Measurements from ENCODE around the gene HSD17B1.

Gene HSD17B1

DNA sequence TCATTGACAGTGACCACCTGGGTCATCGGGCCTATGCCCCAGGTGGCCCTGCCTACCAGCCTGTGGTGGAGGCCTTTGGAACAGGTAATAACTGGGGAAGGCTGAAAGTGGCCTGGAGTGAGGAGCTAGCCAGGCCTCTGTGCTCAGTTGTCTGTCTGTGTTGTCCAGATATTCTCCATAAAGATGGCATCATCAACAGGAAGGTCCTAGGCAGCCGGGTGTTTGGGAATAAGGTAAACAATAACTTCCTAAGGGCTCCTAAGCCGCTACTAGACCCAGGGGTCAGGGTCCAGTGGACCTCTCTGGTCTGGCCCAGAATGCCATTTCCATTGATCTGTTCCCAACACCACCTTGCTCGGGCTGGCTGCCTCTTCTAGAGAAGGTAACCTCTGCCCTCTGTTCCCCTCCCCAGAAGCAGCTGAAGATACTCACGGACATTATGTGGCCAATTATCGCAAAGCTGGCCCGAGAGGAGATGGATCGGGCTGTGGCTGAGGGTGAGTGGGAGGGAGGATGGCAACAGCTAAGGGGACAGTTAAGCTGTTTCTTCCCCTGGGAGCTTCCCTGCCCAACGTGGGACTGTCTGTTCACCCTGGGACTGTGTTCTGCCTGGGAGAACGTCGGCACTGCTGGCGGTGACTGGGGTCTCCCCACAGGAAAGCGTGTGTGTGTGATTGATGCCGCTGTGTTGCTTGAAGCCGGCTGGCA is 12.2 kb downstream of the HSD17B1 start:
- TF ChIP-seq, protein P1, sequence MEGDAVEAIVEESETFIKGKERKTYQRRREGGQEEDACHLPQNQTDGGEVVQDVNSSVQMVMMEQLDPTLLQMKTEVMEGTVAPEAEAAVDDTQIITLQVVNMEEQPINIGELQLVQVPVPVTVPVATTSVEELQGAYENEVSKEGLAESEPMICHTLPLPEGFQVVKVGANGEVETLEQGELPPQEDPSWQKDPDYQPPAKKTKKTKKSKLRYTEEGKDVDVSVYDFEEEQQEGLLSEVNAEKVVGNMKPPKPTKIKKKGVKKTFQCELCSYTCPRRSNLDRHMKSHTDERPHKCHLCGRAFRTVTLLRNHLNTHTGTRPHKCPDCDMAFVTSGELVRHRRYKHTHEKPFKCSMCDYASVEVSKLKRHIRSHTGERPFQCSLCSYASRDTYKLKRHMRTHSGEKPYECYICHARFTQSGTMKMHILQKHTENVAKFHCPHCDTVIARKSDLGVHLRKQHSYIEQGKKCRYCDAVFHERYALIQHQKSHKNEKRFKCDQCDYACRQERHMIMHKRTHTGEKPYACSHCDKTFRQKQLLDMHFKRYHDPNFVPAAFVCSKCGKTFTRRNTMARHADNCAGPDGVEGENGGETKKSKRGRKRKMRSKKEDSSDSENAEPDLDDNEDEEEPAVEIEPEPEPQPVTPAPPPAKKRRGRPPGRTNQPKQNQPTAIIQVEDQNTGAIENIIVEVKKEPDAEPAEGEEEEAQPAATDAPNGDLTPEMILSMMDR (IDR thresholded peaks at IDR 0.05; ENCODE audit: borderline replicate concordance, insufficient read depth, low read depth, low read length) = no peak
- H3K4me3 ChIP-seq (ENCODE audit: low read depth, low read length) = no peak overlapping the region

DNA sequence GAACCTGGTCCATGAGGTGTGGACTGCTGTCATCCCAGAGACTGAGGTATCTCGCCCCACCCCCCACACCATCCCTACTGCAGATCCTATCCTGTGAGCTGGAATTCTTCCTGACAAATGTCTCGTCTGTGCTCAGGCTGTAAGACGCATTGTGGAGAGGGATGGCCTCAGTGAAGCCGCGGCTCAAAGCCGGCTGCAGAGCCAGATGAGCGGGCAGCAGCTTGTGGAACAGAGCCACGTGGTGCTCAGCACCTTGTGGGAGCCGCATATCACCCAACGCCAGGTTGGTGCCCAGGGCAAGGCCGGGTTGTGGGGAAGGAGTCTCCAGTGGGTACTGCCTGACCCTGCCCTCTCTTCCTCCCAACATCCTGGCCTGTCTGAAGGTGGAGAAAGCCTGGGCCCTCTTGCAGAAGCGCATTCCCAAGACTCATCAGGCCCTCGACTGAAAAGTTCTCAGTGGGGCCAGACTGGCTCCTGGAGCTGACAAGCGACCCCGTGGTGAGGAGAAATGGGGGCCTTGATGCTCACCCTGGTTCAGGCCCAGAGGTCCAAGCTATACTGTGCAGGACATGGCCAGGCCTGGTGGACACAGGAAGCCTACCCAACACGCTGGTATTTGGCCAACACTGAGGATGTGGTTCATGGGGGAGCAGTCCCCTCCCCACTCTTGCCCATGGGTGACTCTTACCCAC is 12.9 kb downstream of the HSD17B1 start:
- TF ChIP-seq, protein P1 (IDR thresholded peaks at IDR 0.05; ENCODE audit: borderline replicate concordance, insufficient read depth, low read depth, low read length) = no peak
- H3K4me3 ChIP-seq (ENCODE audit: low read depth, low read length) = no peak overlapping the region

DNA sequence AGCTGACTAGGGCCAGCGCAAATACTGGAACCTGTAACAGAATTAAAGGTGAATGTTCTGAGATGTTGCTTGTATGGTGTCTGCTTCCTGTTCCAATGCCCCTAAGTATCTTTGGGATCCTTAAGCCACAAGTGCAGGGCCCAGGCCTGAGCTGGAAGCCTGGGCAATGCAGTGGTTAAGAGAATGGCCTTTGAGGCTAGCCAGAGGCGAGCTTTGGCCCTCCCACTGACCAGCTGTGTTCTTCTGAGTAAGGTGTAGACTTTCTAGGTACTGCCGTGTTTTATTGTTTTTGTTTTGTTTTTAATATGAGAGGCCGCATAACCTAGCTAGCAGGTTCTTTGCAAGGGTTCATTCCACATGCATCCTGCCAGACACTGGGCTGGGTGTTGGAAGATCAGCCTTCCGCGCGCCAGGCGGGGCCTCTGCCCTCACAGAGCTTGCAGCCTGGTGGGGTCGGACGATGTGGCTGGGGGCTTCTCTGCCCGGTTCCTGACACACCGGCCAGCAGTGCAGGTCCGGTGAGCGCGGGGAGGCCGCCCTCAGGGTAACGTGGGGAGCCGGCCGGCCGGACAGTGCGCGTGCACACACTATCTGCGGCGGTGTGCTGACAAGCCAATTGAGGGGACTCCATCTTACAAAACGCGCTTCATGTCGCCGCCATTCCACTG is 13.6 kb downstream of the HSD17B1 start:
- TF ChIP-seq, protein P1 (IDR thresholded peaks at IDR 0.05; ENCODE audit: borderline replicate concordance, insufficient read depth, low read depth, low read length) = no peak
- peak overlapping the region; percentile 82 for H3K4me3 ChIP-seq (ENCODE audit: low read depth, low read length)

DNA sequence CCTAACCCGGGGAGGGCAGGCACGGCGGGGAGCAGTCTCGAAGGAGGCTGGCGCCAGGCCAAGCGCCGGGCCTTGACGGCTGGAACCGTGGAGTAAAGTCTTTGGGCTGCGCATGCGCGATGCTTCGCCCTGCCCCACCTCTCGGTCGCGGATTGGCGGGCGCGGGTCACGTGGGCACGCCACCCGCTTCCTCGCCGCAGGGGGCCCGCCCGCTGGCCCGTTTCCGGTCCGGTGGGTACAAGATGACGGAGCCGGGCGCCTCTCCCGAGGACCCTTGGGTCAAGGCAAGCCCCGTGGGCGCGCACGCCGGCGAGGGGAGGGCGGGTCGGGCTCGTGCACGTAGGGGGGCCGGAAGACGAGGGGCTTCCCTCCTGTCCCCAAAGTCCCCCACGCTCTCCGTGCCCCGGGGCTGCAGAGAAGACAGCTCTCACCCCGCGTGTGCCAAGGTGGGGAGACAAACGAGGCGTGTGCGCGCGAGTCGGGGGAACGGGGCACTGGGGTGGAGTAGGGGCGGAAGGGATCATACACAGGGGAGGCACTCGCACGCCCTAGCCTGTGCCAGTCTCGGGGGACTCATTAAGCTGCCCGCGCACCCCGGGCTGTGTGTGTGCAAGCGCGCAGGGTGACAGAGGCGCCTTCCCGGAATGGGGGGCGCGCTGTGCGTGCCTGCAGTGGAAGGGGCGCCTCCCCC is 14.3 kb downstream of the HSD17B1 start, which contains the start of gene MLX:
TSS of gene MLX (plus strand) at position 218 of the 691 bp plus-strand sequence. CDS start at position 243, 25 bp downstream.
- TF ChIP-seq, protein P1 (IDR thresholded peaks at IDR 0.05; ENCODE audit: borderline replicate concordance, insufficient read depth, low read depth, low read length) = no peak
- H3K4me3 ChIP-seq (ENCODE audit: low read depth, low read length) = peak within 1 kb of the TSS; percentile 82

DNA sequence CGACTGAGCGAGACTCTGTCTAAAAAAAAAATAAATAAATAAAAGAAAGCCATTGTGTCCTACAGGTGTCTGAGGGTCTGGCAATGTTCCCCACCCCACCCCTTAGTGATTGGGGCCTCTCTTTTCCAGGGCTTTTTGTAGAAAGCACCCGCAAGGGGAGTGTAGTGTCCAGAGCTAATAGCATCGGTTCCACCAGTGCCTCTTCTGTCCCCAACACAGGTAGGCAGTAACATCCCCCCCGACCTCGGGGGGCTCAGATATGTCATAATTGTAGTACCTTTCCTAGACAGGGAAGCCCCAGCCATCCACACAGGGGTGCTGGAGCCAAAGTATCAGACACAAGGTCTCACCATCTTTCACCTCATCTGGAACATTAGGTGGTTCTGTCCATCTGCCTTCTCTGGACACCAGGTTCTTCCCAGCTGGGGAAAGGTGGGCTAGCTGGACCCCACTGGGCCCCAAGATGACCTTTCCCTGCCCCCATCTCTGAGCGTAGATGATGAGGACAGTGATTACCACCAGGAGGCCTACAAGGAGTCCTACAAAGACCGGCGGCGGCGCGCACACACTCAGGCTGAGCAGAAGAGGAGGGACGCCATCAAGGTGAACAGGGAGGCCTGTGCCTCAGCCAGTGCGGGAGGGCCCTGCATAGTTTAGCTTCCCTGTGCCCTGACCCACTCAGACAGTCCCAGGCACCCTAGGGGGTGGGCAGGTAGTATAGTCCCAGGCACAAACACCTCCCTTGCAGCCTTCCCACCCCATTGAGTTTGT is 15.8 kb downstream of the HSD17B1 start:
- H3K4me3 ChIP-seq (ENCODE audit: low read depth, low read length) = no peak overlapping the region

More for the DNA sequence above, 15.8 kb downstream of the HSD17B1 start:
- TF ChIP-seq, protein P1 (IDR thresholded peaks at IDR 0.05; ENCODE audit: borderline replicate concordance, insufficient read depth, low read depth, low read length) = no peak

All from GM12875 (cell line).